Mucosa of rectum (tissue), 2 donors: Measurements from ENCODE around the gene ELF3.
A peak's percentile ranks its signal among the peaks of the same experiment; 100 is the strongest.
"Not testable (repeated sequence)": the region's sequence is repeated elsewhere in the genome, so short reads cannot be mapped to it uniquely, and the experiment has no call there.

Experiments used
- H3K27ac ChIP-seq, 2 donors: one replicate each; pipeline ENCODE4 v1.7.0; 2013; ENCODE audit warnings: inconsistent platforms in 2 of 2, low read depth in 2 of 2, low read length in 2 of 2
- H3K27me3 ChIP-seq, 2 donors: one replicate each; pipeline ENCODE4 v1.7.0; 2013; ENCODE audit warnings: low read length in 2 of 2; ENCODE audit not compliant: control insufficient read depth in 2 of 2, insufficient read depth in 2 of 2
- H3K36me3 ChIP-seq, 2 donors: one replicate each; pipeline ENCODE4 v1.7.0; 2013; ENCODE audit warnings: low read length in 2 of 2; ENCODE audit not compliant: control insufficient read depth in 2 of 2, insufficient read depth in 2 of 2
- H3K4me1 ChIP-seq, 2 donors: one replicate each; pipeline ENCODE4 v1.7.0; 2013; ENCODE audit warnings: low read length in 2 of 2, mild to moderate bottlenecking in 1 of 2; ENCODE audit not compliant: control insufficient read depth in 2 of 2, insufficient read depth in 2 of 2
- H3K4me3 ChIP-seq, 2 donors: one replicate each; pipeline ENCODE4 v1.7.0; 2013; ENCODE audit warnings: low read length in 2 of 2
- H3K9ac ChIP-seq, 2 donors: one replicate each; pipeline ENCODE4 v1.7.0; 2013; ENCODE audit warnings: low read length in 2 of 2, low read depth in 1 of 2, mild to moderate bottlenecking in 1 of 2
- H3K9me3 ChIP-seq, 2 donors: one replicate each; pipeline ENCODE4 v1.7.0; 2013; ENCODE audit warnings: low read length in 2 of 2; ENCODE audit not compliant: control insufficient read depth in 2 of 2
- donor health status: healthy.
- donor health status: Normal muscosa, but diverticular disease.

ELF3 gene

DNA sequence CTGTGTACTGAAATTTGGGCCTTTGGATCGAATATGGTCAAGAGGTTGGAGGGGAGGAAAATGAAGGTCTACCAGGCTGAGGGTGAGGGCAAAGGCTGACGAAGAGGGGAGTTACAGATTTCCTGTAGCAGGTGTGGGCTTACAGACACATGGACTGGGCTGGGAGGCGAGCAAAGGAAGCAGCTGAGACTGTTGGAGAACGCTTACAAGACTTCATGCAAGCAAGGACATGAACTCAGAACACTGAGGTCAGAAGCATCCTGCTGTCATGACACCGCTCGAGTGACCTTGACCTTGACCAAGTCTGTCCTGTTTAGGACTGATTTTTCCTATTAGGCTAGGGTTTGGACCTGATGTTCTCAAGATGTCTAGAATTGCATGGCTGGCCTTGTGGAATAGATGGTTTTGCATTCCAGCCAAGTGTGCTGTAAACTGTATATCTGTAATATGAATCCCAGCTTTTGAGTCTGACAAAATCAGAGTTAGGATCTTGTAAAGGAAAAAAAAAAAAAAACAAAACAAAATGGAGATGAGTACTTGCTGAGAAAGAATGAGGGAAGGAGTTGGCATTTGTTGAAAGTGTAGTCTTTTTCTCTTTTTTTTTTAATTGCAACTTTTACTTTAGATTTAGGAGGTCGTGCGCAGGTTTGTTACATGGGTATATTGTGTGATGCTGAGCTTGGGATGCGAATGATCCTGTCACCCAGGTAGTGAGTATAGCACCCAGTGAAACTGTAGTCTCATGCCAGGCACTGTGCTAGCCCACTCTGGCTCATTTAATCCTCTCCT is 5.8 kb downstream of the ELF3 start:
- no peaks in the 10 kb centered on the region for H3K27me3 ChIP-seq
- peaks cover 43 to 50% of the 10 kb centered on the region in 2 donors for H3K36me3 ChIP-seq
- H3K9ac ChIP-seq = peak overlapping the region; percentile 64 to 99
- H3K9me3 ChIP-seq = no peaks in the 10 kb centered on the region
- H3K4me3 ChIP-seq = peak overlapping the region; percentile 66 to 94
- peak overlapping the region; percentile 99 to 100 for H3K27ac ChIP-seq
- peaks cover 18 to 42% of the 10 kb centered on the region in 2 donors for H3K4me1 ChIP-seq

DNA sequence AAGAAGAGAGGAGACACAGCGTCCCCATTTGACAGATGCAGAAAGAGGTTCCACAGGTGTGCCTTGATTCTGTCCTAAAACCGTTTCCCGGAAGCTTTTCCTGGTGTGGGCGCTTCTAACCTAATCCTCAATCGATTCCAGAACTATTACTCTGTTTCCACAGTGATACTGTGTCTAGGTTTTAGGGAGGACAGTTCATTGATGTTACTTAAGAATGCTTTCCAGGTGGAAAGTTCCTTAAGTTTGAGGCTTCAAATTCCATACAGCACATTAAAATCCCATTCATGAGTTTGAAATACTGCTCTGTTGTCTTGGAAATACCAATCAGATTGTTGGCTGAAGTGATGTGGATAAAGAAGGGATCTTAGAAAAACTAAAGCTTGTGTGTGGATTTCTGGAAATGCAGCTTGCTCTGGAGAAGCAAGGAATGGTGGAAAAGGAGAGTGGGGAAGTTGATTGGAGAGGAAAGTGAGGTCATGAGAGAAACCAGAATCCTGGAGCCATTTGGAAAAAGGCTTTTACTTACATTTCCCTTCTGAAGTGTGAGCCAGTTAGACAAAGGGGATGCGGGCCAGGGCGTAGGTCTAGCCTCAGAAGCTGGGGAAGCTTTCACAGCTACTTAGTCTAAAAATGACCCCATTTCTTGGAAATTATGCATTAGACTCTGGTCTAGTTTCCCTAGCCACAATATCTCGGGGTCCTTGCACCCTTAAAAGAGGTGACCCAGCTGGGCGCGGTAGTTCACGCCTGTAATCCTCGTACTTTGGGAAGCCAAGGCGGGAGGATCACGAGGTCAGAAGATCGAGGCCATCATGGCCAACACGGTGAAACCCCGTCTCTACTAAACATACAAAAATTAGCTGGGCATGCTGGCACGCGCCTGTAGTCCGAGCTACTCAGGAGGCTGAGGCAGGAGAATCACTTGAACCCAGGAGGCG is 6.7 kb downstream of the ELF3 start:
- Histone ChIP-seq H3K9ac (peak overlapping the region; percentile 64 to 99), H3K27ac (peak overlapping the region; percentile 99 to 100)

DNA sequence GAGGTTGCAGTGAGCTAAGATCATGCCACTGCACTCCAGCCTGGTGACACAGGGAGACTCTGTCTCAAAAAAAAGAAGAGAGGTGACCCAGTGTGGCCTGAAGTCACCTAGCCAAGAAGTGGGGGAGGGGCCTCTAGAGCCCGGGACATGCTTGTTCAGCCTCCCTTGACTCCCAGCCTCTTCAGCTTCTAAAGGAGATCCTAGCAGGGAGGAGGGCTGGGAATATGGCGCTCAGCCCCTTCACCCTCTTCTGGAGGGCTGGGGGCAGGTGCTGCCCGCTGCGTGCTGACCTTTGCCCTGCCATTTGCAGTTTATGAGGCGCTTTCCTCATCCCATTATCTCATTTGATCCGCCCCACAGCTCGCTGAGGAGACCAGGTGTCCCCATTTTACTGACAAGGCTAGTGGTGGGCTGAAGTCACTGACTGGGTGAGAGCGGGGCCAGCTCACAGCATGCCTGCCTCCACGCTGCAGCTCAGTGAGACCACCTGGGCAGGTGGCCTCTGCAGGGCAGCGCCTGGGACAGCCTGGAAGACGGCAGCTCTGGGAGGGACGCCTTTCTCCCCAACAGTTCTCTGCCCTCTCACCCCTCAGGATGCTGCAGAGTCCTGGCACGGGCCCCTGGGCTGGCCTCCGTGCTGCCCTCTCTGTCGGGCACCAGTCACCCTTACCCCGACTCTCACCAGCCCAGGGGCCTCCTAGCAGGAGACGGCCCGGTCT is 7.5 kb downstream of the ELF3 start:
- Histone ChIP-seq H3K4me1 (peaks cover 22 to 54% of the 10 kb centered on the region in 2 donors), H3K9ac (peak overlapping the region; percentile 77 to 99), H3K36me3 (peaks cover 28 to 34% of the 10 kb centered on the region in 2 donors), H3K4me3 (peak overlapping the region in 1 of 2 donors; percentile 31), H3K9me3 (no peaks in the 10 kb centered on the region), H3K27ac (peak overlapping the region; percentile 99 to 100), H3K27me3 (no peaks in the 10 kb centered on the region)

More for the DNA sequence above, 6.7 kb downstream of the ELF3 start:
- H3K4me1 ChIP-seq = peaks cover 18 to 45% of the 10 kb centered on the region in 2 donors
- peak overlapping the region; percentile 56 to 94 for H3K4me3 ChIP-seq
- no peaks in the 10 kb centered on the region for H3K9me3 ChIP-seq
- peaks cover 36 to 42% of the 10 kb centered on the region in 2 donors for H3K36me3 ChIP-seq
- H3K27me3 ChIP-seq = no peaks in the 10 kb centered on the region

GRCh38 chr1:202018468-202019234 is 8.3 kb downstream of the ELF3 start:
- peak overlapping the region; percentile 31 to 44 for H3K4me3 ChIP-seq
- peak overlapping the region; percentile 81 to 99 for H3K9ac ChIP-seq
- peaks cover 21 to 27% of the 10 kb centered on the region in 2 donors for H3K36me3 ChIP-seq
- peak overlapping the region; percentile 99 to 100 for H3K27ac ChIP-seq
- H3K9me3 ChIP-seq = no peaks in the 10 kb centered on the region
- H3K27me3 ChIP-seq = no peaks in the 10 kb centered on the region
- H3K4me1 ChIP-seq = peaks cover 28 to 61% of the 10 kb centered on the region in 2 donors

- H3K4me1 ChIP-seq = peaks cover 28 to 64% of the 10 kb centered on the region in 2 donors
- H3K27ac ChIP-seq = peak overlapping the region; percentile 99 to 100
- H3K9ac ChIP-seq = peak overlapping the region; percentile 81 to 99
- H3K27me3 ChIP-seq, H3K9me3 ChIP-seq: not testable (repeated sequence)
- peak overlapping the region; percentile 5 to 44 for H3K4me3 ChIP-seq
- H3K36me3 ChIP-seq = peaks cover 15 to 21% of the 10 kb centered on the region in 2 donors
Observed at GRCh38 chr1:202019235-202019558, 8.8 kb downstream of the ELF3 start.

DNA sequence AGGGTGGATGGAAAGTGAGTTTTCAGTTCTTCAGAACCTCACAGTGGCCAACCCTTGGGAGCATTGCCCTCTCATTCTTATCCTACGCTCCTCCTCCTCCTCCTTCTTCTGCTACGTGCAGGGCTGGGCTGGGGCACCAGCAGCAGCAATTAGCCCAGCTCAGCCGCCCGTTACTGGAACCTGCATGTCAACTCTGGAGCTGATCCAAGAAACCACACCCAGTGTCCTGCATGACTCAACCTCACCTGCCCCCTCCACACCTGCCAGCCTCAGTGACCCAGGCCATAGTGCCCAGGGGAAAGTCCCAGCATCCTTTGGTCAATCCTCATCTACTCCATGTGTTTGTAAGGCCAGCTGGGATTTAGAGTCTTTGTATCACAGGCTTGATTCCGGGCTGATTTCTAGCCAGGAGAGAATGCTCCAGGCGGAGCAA is 12.6 kb downstream of the ELF3 start:
- H3K36me3 ChIP-seq = no peaks in the 10 kb centered on the region
- H3K4me3 ChIP-seq = peak overlapping the region in 1 of 2 donors; percentile 41
- peaks cover 24 to 35% of the 10 kb centered on the region in 2 donors for H3K4me1 ChIP-seq
- H3K27ac ChIP-seq = peak overlapping the region; percentile 92 to 93
- no peaks in the 10 kb centered on the region for H3K27me3 ChIP-seq
- H3K9ac ChIP-seq = peak overlapping the region; percentile 48 to 68
- no peaks in the 10 kb centered on the region for H3K9me3 ChIP-seq

- Histone ChIP-seq H3K4me1 (peaks cover under 1 to 10% of the 10 kb centered on the region in 2 donors), H3K9ac (no peak overlapping the region), H3K4me3 (no peak overlapping the region), H3K27ac (peak overlapping the region; percentile 0 to 34), H3K9me3 (no peaks in the 10 kb centered on the region), H3K27me3 (no peaks in the 10 kb centered on the region), H3K36me3 (no peaks in the 10 kb centered on the region)
Observed at GRCh38 chr1:202029171-202029665, 18.8 kb downstream of the ELF3 start.

- Histone ChIP-seq H3K36me3 (no peaks in the 10 kb centered on the region), H3K27me3 (no peaks in the 10 kb centered on the region), H3K4me1 (peaks cover 4 to 14% of the 10 kb centered on the region in 2 donors), H3K4me3 (no peak overlapping the region), H3K9me3 (no peaks in the 10 kb centered on the region), H3K27ac (peak overlapping the region; percentile 0 to 34), H3K9ac (no peak overlapping the region)
Observed at GRCh38 chr1:202029727-202030126, 19.3 kb downstream of the ELF3 start.

DNA sequence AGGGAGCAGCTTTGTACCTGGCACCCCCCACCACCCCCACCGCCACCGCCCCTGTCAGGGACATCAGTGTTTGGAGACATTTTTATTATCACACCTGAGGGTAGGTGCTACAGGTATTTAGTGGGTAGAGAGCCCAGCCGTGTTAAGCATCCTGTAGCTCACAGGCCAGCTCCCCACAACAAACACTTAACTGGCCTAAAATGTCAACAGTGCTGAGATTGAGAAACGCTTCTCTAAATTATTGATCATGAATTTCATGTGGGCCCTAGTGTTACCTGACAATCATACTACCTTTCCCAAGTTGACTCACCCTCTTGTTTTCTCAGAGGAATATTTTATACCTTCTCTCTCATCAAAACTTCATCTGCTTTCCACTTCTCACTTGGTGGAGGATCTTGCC is 21.4 kb downstream of the ELF3 start:
- peak overlapping the region in 1 of 2 donors; percentile 55 for H3K27ac ChIP-seq
- H3K4me1 ChIP-seq = peaks cover 4 to 25% of the 10 kb centered on the region in 2 donors
- H3K36me3 ChIP-seq = no peaks in the 10 kb centered on the region
- no peaks in the 10 kb centered on the region for H3K9me3 ChIP-seq
- no peak overlapping the region for H3K4me3 ChIP-seq
- no peak overlapping the region for H3K9ac ChIP-seq
- no peaks in the 10 kb centered on the region for H3K27me3 ChIP-seq
